GM19193 (cell line): Measurements from ENCODE around the gene ADPRHL1.

Experiments
- POLR2A ChIP-seq: IDR thresholded peaks from 4 replicates; pipeline ENCODE4 v1.6.1; 2011; ENCODE audit not compliant: insufficient read depth, insufficient read length; ENCODE audit errors: extremely low read depth

The ADPRHL1 gene

DNA sequence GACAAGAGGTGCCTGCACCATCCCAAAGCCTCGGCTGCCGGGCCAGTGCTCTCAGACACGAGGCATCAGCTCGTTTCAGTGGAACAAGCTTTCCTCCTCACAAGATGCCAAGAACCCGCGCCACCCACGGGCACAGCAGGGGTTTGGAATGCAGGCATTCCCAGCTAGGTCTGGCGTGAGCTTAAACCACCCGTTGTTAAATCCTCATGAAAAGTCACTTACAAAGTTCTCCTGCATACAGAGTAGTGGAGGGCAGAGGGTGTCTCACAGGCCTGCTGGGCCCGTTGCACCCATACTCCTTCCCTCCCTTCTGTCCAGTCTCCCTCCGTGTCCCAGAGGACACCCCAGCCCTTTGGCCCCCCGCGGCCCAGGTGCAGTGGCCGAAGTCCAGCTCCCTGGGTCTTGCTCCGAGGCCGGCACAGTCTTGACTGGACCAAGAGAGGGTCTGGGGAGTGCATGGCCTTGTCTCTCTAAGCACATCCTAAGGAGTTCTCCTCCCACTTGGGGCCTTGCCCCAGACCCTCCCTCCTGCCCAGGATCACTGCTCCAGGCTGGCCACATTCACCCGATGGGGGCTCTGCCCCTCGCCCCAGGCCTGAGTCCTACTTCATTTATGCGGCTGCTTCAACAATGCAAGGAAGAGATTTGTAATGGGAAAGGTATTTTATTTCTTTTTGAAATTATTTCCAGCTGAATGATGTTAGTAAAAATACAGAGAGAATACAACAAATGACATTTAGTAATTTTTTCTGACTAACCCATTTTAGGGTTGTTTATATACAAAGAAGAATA lies 54.1 kb downstream of the ADPRHL1 start:
- TF ChIP-seq POLR2A, result no peak

GRCh38 chr13:113397608-113398425 lies 55.5 kb downstream of the ADPRHL1 start:
- TF ChIP-seq POLR2A, result no peak

DNA sequence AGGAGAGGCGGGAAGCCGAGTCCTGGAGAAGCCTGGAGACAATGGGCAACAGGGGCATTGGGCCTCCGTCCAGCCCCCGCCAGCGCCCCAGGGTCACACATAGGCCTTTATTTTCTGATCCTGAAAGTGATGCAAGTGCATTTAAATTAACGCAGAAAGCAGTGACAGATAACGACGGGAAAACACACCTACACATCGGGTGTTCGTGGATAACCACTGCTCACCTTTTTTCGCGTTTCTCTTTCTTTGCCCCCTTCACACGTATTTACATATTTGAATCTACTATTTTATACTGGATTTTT lies 59.0 kb downstream of the ADPRHL1 start:
- no peak for TF ChIP-seq POLR2A

DNA sequence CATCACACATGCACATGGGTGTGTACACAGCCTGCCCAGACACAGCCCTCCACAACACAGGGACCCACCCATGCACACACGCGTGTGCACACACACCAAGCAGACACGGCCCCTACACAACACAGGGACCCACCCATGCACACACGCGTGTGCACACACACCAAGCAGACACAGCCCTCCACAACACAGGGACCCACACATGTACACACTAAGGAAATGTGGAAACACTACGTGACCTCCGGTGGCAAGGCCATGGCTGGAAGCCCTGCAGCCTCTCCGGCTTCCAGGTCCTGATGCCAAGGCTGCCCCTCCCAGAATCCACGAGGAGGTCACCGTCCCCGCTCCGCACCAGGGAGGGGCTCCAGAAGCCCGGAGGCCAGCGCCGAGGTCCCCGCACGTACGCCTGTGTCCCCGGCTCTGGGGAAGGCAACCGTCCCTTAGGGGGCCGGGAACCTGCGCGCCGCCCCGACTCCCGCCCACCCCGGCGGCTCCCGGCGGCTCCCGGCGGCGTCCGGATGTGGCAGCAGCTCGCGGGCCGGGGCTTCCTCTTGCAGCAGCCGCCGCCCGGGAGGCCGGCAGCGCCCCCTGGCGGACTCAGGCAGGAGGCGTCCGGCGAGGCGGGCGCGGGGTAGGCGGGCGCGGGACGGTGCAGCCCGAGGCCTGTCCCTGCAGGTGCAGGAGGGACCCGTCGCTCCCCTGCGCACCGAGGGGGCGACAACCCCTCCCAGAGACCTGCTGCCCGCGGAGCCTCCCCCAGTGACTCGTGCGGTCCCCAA lies 59.5 kb downstream of the ADPRHL1 start:
- no peak for TF ChIP-seq POLR2A

DNA sequence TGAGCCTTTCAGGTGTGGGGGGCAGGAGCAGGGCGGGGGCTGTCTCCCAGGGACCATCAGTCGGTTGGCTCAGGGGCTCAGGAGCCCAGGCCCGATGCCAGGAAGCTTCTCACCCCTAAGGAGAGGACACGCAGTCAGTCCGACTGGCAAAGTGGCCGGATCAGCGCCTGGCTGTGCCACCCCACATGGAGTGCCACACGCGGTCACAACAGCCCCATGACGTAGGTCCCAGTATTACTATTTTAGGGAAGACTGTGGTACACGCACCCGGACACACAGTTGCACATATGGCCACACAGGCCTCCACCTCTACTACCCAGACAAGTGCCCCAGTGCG lies 60.1 kb downstream of the ADPRHL1 start:
- TF ChIP-seq POLR2A, result no peak

GRCh38 chr13:113390874-113391497 lies 62.3 kb downstream of the ADPRHL1 start:
- no peak for TF ChIP-seq POLR2A

DNA sequence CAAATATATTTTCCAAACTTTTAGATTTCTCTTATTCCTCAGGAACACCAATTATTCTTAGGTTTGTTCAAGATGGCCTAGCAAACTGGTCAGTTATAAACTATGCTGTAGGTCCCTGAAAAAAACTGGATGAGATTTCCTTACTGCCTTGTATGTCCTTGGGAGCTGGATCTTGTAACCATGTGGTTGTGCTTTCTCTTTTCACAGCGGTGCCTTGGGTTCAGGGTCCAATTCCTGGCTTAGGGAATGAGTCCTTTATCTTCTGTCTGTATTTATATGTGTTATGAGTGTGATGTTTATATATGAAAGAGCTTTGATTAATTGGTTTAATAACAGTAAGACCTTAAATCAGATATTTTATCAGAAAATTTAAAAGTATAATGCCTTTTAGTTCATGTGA lies 65.9 kb downstream of the ADPRHL1 start:
- no peak for TF ChIP-seq POLR2A

GRCh38 chr13:113383089-113383488 lies 70.2 kb downstream of the ADPRHL1 start:
- no peak for TF ChIP-seq POLR2A

GRCh38 chr13:113378825-113379224 lies 74.5 kb downstream of the ADPRHL1 start:
- no peak for TF ChIP-seq POLR2A

DNA sequence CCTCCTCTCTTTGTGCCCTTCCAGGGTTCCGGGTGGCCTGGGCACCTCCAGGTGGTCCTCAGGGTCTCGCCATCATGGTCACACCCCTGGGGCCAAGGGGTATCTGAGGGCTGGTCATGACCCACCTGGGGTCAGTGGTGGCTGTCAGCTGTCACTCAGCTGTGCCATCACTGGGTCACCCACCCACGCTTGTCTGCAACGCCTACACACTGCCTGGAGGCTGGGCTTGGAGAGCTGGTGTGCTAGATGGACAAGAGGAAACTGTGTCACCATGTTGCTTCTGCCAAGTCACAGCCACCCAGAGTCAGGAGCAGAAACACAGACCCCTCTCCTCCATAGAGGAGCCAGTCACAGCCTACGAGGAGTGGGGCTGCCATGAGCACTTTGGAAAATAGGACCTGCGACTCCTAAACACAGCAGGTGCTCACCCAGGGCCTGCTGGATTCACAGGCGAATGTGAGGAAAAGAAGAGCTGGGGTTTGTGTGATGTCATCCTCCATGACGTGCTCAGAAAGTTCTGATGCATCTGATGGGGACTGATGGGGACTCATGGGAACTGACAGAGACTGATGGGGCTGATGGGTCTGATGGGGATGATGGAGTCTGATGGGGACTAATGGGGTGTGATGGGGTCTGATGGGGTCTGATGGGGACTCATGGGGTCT lies 78.6 kb downstream of the ADPRHL1 start:
- TF ChIP-seq POLR2A, result no peak

DNA sequence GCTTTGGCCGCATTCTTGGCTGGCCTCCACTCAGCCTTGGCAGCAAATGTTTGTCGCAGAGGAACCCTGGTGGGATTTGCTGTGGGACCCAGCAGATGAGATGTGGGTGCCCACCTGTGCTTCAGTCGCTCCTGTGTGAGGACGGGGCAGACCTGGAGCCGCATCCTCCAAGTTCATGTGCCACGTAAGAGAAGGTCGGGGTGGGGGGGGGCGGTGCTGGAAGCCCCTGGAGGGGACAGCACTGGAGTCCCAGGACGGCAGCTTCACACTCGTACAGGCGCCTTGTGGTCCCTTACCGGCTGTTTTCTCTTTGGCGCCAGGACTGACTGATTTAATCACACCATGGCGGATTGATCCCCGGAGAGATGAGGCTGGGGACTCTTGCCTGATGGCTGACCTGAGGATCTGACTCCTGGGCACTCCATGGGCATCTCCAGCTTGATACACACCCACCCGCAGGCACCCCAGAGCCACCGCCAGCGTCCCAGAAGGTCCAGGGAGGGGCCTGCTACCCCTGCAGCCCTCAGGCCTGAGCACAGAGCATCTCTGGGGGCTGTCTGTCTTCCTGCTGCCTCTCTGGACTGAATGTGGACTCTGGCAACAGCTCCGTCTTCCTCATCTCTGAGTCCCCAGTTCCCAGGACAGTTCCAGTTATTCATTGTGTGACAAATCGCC lies 79.3 kb downstream of the ADPRHL1 start:
- no peak for TF ChIP-seq POLR2A

DNA sequence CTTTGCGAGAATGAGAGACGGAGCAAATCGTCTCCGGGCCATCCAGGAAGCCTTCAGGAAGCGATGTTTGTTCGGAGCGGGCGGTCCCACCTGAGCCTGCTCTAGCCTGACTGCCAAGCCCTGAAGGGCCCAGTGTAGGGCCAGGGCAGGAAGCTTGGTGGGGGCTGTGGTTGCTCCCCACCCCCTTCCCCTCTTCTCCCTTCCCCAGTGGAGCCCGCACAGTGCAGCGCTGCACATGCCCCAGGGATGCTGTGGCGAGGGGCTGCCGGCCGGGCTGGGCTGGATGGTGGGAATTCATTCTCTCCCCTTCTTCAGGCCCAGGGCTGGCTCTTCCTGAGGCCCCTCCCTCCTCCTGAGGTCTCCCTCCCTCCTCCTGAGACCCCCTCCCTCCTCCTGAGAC lies 82.2 kb downstream of the ADPRHL1 start:
- no peak for TF ChIP-seq POLR2A

DNA sequence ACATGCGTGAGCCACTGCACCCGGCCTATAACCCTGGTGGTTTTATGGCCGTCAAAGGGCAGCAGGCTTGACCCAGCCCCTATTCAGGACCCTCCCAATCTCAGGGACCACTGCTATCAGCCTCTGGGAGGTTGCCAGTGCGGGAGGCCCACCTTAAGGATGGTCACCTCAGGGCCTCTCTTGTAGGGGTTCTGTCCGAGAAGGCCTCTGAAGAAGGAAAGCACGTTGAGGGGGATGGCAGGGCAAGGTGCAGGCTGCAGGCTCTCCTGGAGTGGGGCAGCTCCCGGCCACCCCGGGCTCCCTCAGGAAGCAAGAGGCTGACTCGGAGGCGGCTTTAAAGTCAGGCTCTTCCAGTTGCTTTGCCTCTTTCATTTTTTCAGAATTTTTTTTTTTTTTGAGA lies 83.4 kb downstream of the ADPRHL1 start:
- TF ChIP-seq POLR2A, result no peak

- no peak for TF ChIP-seq POLR2A
Measured at GRCh38 chr13:113369189-113369588, 84.1 kb downstream of the ADPRHL1 start.

DNA sequence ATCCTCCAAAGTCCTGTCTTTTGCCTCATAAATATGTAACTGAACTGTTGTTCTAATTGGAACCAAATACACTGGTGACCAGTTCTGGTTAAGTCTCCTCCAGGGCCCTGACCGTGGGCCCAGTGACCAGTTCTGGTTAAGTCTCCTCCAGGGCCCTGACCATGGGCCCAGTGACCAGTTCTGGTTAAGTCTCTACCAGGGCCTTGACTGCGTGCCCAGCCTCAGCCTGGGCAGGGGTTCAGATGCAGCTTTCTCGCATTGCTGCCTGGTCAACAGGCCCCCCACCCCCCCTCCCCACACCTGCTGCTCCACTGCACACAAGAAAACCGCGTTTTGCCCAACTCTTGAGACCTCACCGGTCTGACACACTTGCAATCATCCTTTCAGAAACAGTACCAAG lies 85.5 kb downstream of the ADPRHL1 start:
- no peak for TF ChIP-seq POLR2A

GRCh38 chr13:113367020-113367560 lies 86.2 kb downstream of the ADPRHL1 start:
- TF ChIP-seq POLR2A, result no peak
